NCI-H82 treated with DMSO at 0.1 percent for 48 hours (cell line): ENCODE measurements around the gene TUBA8.
"Not testable (repeated sequence)": the region's sequence is repeated elsewhere in the genome, so short reads cannot be mapped to it uniquely, and the experiment has no call there.

Experiments used
- DNase-seq: peaks from one replicate; lab custom pipeline; 2025; ENCODE audit not compliant: unreplicated experiment; lab: John Stamatoyannopoulos, UW

TUBA8 gene

DNA sequence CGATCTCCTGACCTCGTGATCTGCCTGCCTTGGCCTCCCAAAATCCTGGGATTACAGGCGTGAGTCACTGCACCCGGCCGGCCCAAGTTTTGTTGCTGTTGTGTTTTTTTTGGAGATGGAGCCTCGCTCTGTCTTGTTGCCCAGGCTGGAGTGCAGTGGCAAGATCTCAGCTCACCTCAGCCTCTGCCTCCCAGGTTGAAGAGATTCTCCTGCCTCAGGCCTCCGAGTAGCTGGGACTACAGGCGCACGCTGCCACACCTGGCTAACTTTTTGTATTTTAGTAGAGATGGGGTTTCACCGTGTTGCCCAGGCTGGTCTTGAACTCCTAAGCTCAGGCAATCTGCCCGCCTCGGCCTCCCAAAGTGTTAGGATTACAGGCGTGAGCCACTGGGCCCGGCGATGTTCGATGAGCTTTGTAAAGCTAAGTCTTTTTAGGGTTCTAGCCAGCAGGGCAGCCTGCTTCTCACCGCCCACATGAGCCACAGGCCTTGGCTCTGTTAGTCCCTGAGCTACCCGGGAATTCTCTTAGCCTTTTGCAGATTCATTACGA is 12.9 kb downstream of the TUBA8 start:
- not testable (repeated sequence) for DNase-seq

DNA sequence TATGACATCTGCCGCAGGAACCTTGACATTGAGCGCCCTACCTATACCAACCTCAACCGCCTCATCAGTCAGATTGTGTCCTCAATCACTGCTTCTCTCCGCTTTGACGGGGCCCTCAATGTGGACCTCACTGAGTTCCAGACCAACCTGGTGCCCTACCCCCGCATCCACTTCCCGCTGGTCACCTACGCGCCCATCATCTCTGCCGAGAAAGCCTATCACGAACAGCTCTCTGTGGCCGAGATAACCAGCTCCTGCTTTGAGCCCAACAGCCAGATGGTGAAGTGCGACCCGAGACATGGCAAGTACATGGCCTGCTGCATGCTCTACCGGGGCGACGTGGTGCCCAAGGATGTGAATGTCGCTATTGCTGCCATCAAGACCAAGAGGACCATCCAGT is 16.0 kb downstream of the TUBA8 start:
- no peak for DNase-seq

DNA sequence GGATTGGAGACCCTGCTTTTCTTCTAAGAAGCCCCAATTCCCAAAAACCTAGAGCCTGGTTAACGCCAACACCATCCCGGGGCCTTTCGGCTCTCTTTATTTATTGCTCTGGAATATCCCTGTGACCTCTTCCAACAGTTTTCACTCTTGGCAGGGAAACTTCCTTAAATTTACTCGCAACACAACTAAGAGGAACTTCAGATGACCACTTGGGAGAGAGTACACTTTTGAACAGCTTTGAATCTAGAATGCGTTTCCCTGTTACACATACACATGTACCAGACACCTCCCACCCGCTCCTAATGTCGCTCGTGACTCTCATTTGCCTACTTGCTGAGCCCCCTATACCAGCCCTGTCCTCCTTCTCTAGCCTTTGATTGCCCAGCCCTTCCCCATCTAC is 19.4 kb downstream of the TUBA8 start:
- no peak for DNase-seq

- no peak for DNase-seq
Measured at GRCh38 chr22:18130699-18131429, 20.3 kb downstream of the TUBA8 start.

- DNase-seq: no peak
Measured at GRCh38 chr22:18133452-18133851, 22.8 kb downstream of the TUBA8 start.

GRCh38 chr22:18136563-18137320 is 26.1 kb downstream of the TUBA8 start:
- no peak for DNase-seq

GRCh38 chr22:18141004-18141403 is 30.4 kb downstream of the TUBA8 start:
- DNase-seq: not testable (repeated sequence)

GRCh38 chr22:18144105-18144504 is 33.5 kb downstream of the TUBA8 start:
- DNase-seq: no peak

DNA sequence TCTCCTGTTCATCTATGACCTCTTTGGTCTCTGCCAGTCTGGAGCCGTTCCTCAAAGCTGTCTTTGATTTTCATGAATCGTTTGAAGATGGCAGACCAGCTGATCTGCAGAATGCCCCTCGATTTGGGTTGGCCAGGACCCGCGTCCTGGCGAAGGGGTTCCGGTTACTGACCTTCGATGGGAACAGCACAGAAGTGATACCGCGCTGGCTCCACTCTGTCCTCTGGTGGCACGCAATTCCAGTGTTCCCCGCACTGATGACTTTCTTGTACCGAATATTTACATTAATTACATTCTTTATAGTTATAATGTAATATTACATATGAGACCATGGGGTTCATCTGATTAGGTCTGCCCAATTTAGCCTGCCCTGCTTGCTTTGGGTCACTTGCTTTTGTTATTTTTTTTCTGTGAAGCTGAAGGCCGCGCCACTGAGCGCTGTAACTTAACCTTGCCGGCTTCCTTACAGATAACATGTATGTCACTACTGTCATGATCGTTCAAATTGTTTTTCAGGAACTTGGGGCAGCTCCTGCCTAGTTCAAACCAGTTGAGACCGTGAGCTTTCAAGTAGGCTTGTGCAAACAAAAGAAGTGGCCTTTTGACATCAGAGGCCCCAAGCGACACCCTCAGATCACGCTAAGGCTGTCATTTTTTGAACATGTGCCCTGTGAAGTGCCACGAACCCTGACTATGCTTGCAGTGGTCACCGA is 35.2 kb downstream of the TUBA8 start:
- no peak for DNase-seq

GRCh38 chr22:18146389-18146753 is 35.8 kb downstream of the TUBA8 start:
- DNase-seq: no peak

DNA sequence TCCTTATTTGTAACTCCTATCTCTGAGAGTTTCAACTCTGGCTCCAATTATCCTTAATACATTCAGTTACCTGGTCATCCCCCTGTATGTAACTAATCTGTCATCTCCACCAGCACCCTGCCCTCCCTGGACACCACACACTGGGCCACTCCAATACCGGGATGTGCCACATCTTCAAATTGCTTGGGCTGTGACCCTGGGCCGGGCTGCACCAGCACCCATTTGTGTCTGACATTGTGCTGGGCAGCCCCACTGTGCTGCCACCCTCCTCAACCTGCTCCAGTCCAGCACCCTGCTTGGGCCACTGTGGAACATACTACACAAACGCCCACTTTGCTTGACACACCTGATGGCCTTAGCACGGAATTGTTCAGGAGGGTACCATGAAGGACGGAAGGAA is 37.2 kb downstream of the TUBA8 start:
- no peak for DNase-seq

DNA sequence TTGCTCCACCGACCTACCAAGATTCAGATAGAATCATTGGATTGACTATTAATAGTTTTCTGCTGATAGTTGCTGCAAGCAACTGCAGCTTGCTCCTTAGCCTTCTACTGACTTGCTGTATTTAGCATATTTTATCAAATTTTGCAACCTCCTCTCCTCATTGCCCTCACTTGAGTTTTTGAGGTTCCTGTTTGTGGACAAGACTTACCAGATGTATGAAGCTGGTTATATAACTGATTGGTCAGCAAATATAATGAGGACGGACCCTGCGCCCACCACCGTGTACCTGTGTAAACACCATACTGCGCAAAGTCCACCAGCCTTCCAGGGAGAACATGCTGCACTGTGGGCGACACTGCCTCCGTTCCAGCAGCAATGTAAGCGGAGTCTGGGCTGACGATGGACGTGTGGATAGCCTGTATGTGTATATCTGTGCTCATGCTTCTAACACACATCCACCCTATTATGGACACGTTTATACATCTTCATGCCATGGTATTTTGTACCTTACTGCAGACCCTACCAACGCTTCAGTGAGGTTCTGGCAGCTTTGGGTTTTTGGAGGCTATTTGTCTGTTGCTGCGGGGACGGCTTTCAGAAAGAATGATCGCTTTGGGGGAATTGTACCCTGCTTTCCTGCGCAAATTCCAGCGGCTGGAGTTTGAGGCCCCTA is 37.8 kb downstream of the TUBA8 start:
- DNase-seq: no peak

- no peak for DNase-seq
Measured at GRCh38 chr22:18152519-18152918, 41.9 kb downstream of the TUBA8 start.

DNA sequence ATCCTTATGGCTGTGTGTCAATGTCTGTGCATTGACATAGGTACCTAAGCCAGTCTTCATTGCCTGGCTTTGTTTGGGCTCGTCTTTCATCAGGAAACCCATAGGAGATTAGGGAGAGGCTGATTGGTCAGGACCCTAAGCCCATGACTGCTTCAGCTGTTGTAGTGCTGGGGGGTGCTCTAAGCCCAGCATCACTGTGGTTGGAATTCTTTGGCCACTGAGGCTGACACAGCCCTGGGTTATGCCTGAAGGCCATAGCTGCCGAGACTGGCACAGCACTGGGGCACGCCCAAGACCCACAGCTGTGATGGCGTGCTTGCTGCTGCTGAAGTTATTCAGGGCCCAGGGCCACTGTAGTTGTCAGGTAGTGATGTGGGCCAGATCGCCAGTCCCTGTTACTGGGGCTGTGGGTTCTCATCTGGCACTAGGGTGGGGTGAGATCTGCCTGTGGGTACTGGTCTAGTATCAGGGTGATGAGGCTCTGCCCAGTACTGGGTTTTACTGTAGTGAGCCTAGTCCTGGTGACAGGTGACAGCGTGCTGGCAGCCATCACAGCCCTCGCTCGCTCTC is 44.3 kb downstream of the TUBA8 start:
- DNase-seq: no peak

GRCh38 chr22:18155546-18155945 is 44.9 kb downstream of the TUBA8 start:
- DNase-seq: not testable (repeated sequence)

- peak; percentile 28 for DNase-seq
Measured at GRCh38 chr22:18156878-18157713, 46.5 kb downstream of the TUBA8 start.

- DNase-seq: no peak
Measured at GRCh38 chr22:18157714-18158028, 47.1 kb downstream of the TUBA8 start.

DNA sequence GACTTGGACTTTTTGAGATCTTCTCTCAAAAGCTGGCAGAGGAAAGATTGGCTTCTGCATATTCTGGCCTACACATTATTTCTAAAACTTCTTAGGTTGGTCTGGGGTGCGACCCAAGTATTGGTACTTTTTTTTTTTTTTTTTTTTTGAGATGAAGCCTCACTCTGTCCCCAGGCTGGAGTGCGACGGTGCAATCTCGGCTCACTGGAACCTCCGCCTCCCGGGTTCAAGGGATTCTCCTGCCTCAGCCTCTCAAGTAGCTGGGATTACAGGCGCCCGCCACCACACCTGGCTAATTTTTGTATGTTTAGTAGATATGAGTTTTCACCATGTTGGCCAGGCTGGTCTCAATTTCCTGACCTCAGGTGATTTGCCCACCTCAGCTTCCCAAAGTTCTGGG is 50.0 kb downstream of the TUBA8 start:
- DNase-seq: not testable (repeated sequence)

DNA sequence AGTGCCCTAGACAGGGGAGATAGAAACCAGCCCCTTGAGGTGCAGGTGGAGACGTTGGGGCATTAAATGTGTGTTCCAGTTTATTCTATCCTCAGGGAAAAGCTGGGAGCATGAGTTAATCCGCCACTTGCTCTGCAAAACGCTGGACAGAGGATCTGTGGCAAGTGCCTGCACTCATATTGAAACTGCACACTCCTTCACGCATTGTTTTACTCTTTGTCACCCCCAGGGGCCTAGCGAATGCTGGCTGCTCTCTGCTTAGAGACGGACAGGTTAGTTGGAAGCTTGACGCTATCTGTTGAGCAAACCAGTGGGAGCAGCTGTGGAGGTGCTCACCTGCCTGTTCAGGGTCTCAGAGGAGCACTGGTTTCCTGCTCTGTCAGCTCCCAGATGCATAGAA is 53.2 kb downstream of the TUBA8 start:
- not testable (repeated sequence) for DNase-seq

- not testable (repeated sequence) for DNase-seq
Measured at GRCh38 chr22:18164584-18164983, 54.0 kb downstream of the TUBA8 start.
